CD4-positive, alpha-beta T cell treated with Interleukin-21 for 1 hour (primary cell): ENCODE data around the gene FOXJ1.

Source experiments
- DNase-seq: peaks from one replicate; pipeline ENCODE4 v3.0.0-alpha.2; 2020

Gene FOXJ1

GRCh38 chr17:76140661-76141211 is 309 bp downstream of the FOXJ1 start:
- DNase-seq = no peak

DNA sequence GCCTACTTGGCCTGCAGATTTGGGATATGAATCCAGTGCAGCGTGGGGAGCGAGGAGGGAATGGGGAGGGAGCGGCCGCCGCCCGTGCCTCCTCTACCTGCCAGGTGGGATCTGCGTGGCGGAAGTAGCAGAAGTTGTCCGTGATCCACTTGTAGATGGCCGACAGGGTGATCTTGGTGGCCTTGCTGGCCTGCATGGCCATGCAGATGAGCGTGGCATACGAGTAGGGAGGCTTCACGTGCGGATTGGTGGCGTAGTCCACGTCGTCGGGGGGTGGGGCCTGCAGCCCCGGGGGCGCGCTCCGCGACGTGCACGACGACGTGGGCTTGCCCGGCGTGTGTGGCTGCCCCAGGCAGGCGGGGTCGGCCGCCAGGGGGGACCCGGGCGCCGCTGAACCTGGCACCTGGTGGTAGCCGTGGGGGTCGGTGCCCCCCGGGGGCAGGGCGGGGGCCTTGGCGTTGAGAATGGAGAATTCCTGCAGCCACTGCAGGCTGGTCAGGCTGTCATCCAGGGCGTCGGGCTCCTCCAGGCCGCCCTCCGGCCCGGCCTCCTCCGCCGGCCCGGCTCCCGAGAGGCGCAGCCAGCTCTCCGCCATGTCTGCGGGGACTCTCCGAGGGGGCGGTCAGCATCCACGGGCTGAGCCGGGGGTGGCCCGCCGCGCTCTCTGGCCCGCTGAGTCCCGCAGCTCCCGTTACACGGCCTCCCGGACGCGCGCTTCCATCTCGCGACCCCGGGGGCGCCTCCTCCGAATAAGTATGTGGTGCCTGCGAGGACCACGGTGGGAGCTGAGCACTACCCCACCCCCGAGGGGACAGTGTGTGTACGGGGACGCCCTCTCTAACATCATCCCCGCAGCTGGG is 1.0 kb downstream of the FOXJ1 start:
- peak; percentile 47 for DNase-seq

DNA sequence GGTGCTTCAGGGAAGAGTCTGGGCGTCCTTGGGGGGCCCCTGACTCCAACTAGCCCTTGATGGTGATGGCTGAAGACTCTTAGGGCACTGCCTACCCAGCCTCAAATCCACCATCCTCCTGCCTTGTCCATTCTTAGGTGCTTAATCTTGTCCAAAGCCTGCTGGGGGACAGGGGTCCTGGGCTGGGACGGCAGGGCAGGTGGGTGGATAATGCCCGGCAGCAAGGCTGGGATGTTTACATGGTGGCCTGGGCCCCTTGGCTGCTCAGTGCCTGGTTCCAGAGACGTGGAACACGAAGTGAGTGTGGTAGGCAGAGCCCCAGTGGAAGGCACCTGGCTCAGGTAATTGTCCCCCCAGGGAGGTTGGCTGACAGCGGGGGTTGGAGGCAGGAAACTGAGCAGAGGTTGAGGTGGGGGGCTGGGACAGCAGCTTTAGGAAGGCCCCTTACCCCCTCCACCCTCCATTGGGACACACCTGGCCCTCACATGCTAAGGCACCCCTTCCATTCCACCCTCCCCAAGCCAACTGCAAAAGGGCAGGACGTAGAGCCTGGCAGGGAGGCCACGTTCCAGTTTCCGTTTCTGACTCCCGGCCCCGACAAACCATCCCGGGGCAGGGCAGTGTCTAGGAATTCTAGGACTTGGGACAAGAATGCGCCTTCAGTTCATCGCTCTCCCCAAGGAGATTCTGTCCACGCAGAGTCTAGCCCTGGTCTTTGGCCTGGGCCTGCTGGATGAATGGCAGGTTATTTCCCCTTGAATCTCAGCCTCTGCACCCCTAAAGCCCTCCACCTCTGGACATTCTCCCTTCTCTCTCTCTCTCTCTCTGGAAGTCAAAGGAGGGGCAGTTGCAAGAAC is 1.9 kb downstream of the FOXJ1 start:
- DNase-seq = no peak

- no peak for DNase-seq
These were observed 2.7 kb downstream of the FOXJ1 start for GRCh38 chr17:76138234-76138895.

DNA sequence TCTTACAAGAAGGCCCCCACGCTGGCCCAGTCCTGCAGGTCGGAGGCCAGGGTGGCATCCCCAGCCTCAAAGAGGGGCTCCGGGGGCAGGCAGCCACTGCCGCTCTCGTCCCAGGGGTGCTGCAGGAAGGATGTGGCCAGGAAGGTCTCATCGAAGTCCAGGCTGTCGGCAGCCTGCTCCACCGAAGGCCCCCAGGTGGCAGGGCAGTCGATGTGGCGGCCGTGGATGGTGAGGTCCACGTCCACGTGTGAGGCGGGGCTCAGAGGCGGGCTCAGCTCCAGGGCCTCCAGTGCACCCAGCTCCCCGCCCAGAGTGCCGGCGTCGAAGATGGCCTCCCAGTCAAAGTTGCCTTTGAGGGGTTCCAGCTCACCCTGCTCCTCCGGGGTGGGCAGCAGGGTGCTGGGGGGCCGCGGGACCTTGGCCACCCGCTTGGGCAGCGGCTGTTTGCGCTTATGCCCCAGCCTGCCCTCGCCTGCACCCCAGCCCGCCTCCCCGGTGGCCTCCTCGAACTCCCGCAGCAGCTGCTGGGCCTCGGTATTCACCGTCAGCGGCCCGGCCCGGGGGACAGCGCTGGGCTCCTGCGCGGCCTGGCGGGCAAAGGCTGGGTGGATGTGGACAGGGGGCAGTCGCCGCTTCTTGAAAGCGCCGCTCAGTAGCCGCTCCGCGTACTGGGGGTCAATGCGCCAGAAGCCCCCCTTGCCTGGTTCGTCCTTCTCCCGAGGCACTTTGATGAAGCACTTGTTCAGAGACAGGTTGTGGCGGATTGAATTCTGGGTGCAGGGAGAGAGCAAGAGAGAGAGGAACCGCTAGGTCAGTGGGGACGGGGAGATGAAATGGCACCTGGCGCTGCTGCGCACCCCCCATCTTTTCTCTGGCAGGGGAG is 3.5 kb downstream of the FOXJ1 start:
- no peak for DNase-seq

DNA sequence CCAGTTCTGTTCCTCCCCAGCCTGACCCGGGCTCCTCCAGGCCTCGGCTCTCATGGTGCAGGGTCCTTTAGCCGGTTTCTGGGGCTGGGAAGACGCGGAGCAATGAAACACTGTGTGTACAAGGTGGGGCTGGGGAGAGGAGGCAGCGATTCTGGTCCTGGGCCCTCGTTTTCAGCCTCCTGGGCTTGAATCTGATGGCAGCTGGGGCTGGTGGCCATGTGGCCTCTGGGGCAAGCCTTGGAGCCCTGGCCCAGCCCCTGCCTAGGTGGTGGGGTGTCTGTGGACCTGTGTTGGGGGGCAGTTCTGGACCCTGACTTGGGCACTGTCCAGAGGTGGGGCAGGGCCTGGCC is 4.1 kb downstream of the FOXJ1 start:
- no peak for DNase-seq

GRCh38 chr17:76136276-76137000 is 4.6 kb downstream of the FOXJ1 start:
- DNase-seq = no peak

- no peak for DNase-seq
These were observed 5.2 kb downstream of the FOXJ1 start for GRCh38 chr17:76135810-76136188.

- no peak for DNase-seq
These were observed 5.9 kb downstream of the FOXJ1 start for GRCh38 chr17:76134911-76135809.

DNA sequence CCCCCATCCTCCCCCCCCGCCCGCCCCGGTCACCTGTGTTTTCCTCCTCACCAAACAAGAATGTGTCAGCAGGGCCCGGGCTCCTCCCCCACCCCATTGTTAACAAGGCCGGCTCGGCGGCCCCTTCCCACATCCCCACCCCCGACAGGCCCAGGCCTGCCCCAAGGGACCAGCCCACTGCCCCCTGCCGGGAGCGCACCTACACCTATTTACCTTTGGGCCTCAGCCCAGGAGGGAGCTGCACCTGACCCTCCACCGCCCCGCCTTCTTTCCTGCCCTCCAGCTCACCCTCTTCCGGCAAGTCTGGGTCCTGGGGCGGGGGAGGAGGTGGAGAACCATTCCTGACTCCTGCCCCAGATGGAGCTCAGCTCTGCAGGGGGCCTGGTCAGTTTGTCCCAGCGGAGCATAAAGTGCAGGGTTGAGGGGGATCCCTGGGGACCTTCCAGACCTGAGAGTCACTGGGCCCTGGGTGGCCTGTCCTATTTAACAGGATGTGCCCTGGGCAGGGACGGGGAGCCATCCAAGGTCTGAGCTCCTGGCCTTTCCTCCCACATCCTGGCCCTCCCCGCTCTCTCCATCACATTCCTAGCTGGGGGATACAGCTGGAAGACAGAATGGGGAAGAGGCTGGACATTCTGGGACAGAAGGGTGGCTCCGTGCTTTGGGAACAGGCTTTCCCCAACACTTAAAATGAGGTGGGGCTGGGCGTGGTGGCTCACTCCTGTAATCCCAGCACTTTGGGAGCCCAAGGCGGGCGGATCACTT is 8.3 kb downstream of the FOXJ1 start:
- DNase-seq = no peak

GRCh38 chr17:76131692-76132573 is 9.1 kb downstream of the FOXJ1 start:
- DNase-seq = no peak

DNA sequence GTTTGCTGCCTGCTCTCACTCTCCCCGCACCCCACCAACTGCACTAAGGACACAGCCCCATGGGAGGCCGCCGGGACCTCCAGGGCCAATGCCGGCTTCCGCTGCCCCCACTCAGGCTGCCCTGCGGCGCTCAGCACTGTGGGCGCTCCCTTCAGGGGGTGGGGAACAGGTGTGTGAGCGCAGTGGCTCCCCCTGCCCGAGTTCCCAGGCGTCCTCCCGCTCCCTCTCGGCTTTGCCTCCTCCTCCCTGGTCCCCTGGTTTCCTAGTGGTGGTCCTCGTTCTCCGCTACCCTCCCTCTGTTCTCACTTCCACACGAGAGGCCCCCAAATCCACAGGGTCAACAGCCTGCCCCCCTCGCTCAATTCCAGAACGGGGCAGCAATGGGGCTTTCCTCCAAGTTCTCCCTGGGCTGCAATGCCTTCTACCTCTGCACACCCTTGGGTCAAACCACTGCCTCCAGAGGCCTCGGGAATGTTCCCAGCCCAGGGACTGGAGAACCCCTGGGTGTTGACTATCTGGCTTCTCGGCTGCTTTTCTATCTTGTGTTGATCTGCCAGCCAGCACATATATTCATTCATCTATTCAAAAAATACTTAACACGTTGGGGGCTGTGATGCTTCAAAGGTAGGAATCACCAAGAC is 9.9 kb downstream of the FOXJ1 start:
- no peak for DNase-seq

GRCh38 chr17:76130473-76130872 is 10.6 kb downstream of the FOXJ1 start:
- DNase-seq = no peak

DNA sequence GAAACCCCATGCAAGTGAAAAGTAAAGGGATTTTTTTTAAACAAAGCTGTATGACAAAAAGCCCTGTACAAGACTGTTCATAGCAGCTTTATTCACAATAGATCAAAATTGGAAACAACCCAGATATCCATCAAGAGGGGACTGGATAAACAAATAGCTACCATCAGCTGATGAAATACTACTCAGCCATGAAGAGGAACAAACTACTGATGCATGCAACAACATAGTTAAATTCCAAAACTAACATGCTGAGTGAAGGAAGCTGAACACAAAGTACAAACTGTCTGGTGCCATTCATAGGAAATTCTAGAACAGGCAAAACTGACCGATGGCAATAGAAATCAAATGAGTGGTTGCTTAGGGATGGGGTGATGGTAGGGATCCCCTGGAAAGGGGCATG is 15.1 kb downstream of the FOXJ1 start:
- no peak for DNase-seq

DNA sequence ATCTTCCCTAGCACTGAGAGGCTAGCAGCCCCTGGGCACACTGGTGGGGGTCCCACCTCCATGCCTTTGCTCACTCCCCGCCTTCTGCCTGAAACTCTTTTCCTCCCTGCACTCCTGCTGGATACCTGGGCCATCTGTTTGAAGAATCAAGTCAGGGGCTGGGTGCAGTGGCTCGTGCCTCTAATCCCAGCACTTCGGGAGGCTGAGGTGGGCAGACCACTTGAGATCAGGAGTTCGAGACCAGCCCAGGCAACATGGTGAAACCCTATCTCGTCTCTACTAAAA is 15.7 kb downstream of the FOXJ1 start:
- no peak for DNase-seq

GRCh38 chr17:76124582-76125390 is 16.3 kb downstream of the FOXJ1 start:
- no peak for DNase-seq
